PC-3 (cell line): ENCODE measurements around the gene ZNF592.

Source experiments
- CTCF ChIP-seq: fragments of 300-600 bp; sonication (generic); conservative IDR thresholded peaks from 2 replicates; pipeline ENCODE4 v1.5.1; 2017; ENCODE audit warnings: antibody characterized with exemption, low read depth, mild to moderate bottlenecking, low read length
- EZH2phosphoT487 ChIP-seq: fragments of 300-600 bp; sonication (generic); IDR thresholded peaks from 2 replicates; pipeline ENCODE4 v1.6.1; 2018; ENCODE audit warnings: mild to moderate bottlenecking, antibody characterized with exemption, low read length, borderline replicate concordance

GRCh38 chr15:84811828-84812227, 63.4 kb downstream of the ZNF592 start:
- TF ChIP-seq CTCF = no peak
- no peak for TF ChIP-seq EZH2phosphoT487
